Activated CD8-positive, alpha-beta T cell treated with anti-CD3 and anti-CD28 coated beads, Interleukin-2, amount 10 ng/mL, durations not matched to agents 7 days and 5 days (primary cell): ENCODE results near the gene AMFR. TPM values are rescaled to one million over a fixed set of nuclear protein-coding genes. Genes with fewer than 3 reads are reported as not detected.
"Not testable (repeated sequence)": the region's sequence is repeated elsewhere in the genome, so short reads cannot be mapped to it uniquely, and the experiment has no call there.

Experiments used
- ATAC-seq: fragments of 150-1000 bp; cut with Tn5 transposase; one replicate; pipeline ENCODE4 v1.10.0; 2021; ENCODE audit warnings: moderate library complexity
- CTCF ChIA-PET: fragments of 350-600 bp; sonication (Branson Sonifier 250); formaldehyde crosslinking; loops from one replicate; lab custom pipeline; 2021; ENCODE audit warnings: antibody characterized with exemption; lab: Charles Lee
- POLR2A ChIA-PET: fragments of 350-600 bp; sonication (Branson Sonifier 250); formaldehyde crosslinking; loops from one replicate; lab custom pipeline; 2021; ENCODE audit warnings: antibody characterized with exemption; lab: Charles Lee
- DNase-seq: peaks from one replicate; pipeline ENCODE4 v3.0.0-alpha.2; 2020
- H3K27ac Mint-ChIP-seq: one replicate; pipeline ENCODE4 v1.8.0; 2021; ENCODE audit warnings: mild to moderate bottlenecking, mixed read lengths
- H3K27me3 Mint-ChIP-seq: one replicate; pipeline ENCODE4 v1.8.0; 2021; ENCODE audit warnings: low read depth, mixed read lengths
- H3K36me3 Mint-ChIP-seq: one replicate; pipeline ENCODE4 v1.8.0; 2021; ENCODE audit warnings: low read depth, mixed read lengths
- H3K4me1 Mint-ChIP-seq: one replicate; pipeline ENCODE4 v1.8.0; 2021; ENCODE audit warnings: low read depth, mixed read lengths
- H3K4me3 Mint-ChIP-seq: one replicate; pipeline ENCODE4 v1.8.0; 2021; ENCODE audit warnings: mild to moderate bottlenecking, mixed read lengths
- H3K9me3 Mint-ChIP-seq: one replicate; pipeline ENCODE4 v1.8.0; 2022; ENCODE audit warnings: mixed read lengths; ENCODE audit not compliant: insufficient read depth
- total RNA-seq, 2 experiments: library from RNA; stranded (reverse); gene quantifications; one replicate each; pipeline ENCODE4 v1.2.3, GENCODE V29; 2021

AMFR gene
- total RNA-seq, 2 experiments from 2014 or later, result 39.0 to 47.5 TPM

- Mint-ChIP-seq H3K36me3 (peaks cover 39% of the 10 kb centered on the region), H3K4me1 (peaks cover 12% of the 10 kb centered on the region), H3K27me3 (no peaks in the 10 kb centered on the region), H3K4me3 (no peak overlapping the region), H3K27ac (no peak overlapping the region), H3K9me3 (no peaks in the 10 kb centered on the region)
- CTCF ChIA-PET, result no interaction called here
- POLR2A ChIA-PET, result no interaction called here
- ATAC-seq, result no peak
- DNase-seq, result no peak
Observed at GRCh38 chr16:56411123-56411522, 14.2 kb downstream of the AMFR start.

- H3K4me1 Mint-ChIP-seq, result peaks cover 6% of the 10 kb centered on the region
- CTCF ChIA-PET, result no interaction called here
- H3K36me3 Mint-ChIP-seq, result peaks cover 41% of the 10 kb centered on the region
Observed at GRCh38 chr16:56409195-56409594, 16.1 kb downstream of the AMFR start.

GRCh38 chr16:56408379-56409098 is 16.8 kb downstream of the AMFR start:
- no peak overlapping the region for H3K4me3 Mint-ChIP-seq
- ChIA-PET POLR2A (no interaction called here), CTCF (no interaction called here)
- no peaks in the 10 kb centered on the region for H3K9me3 Mint-ChIP-seq
- no peaks in the 10 kb centered on the region for H3K27me3 Mint-ChIP-seq
- H3K4me1 Mint-ChIP-seq, result peaks cover 6% of the 10 kb centered on the region
- DNase-seq (no peak), ATAC-seq (no peak)
- H3K36me3 Mint-ChIP-seq, result peaks cover 40% of the 10 kb centered on the region
- H3K27ac Mint-ChIP-seq, result no peak overlapping the region

More at GRCh38 chr16:56409195-56409594, 16.1 kb downstream of the AMFR start:
- H3K27me3 Mint-ChIP-seq, result no peaks in the 10 kb centered on the region
- no peak overlapping the region for H3K4me3 Mint-ChIP-seq
- H3K27ac Mint-ChIP-seq, result no peak overlapping the region
- DNase-seq, result no peak
- no peaks in the 10 kb centered on the region for H3K9me3 Mint-ChIP-seq
- ATAC-seq, result no peak
- POLR2A ChIA-PET, result no interaction called here

GRCh38 chr16:56405977-56406672 is 19.2 kb downstream of the AMFR start:
- ATAC-seq (no peak), DNase-seq (no peak)
- POLR2A ChIA-PET, result no interaction called here
- Mint-ChIP-seq H3K36me3 (peaks cover 43% of the 10 kb centered on the region), H3K27me3 (no peaks in the 10 kb centered on the region), H3K9me3 (no peaks in the 10 kb centered on the region), H3K27ac (no peak overlapping the region), H3K4me3 (no peak overlapping the region), H3K4me1 (peaks cover 6% of the 10 kb centered on the region)
- CTCF ChIA-PET, result no interaction called here

- H3K27me3 Mint-ChIP-seq, result no peaks in the 10 kb centered on the region
- CTCF ChIA-PET, result interaction anchor here (1.1 to 1.7 kb wide), 5 partner anchors 13 to 45 kb away, joined by 3 to 8 read pairs (median 4); no protein-coding TSS in a partner anchor
- no peak for ATAC-seq
- peak; percentile 25 for DNase-seq
- H3K27ac Mint-ChIP-seq, result no peak overlapping the region
- H3K9me3 Mint-ChIP-seq, result no peaks in the 10 kb centered on the region
- POLR2A ChIA-PET, result no interaction called here
- H3K4me1 Mint-ChIP-seq, result peaks cover 6% of the 10 kb centered on the region
- H3K4me3 Mint-ChIP-seq, result no peak overlapping the region
- peaks cover 42% of the 10 kb centered on the region for H3K36me3 Mint-ChIP-seq
Observed at GRCh38 chr16:56401482-56401881, 23.9 kb downstream of the AMFR start.

- Mint-ChIP-seq H3K4me3 (no peak overlapping the region), H3K9me3 (no peaks in the 10 kb centered on the region), H3K36me3 (peaks cover 48% of the 10 kb centered on the region), H3K4me1 (peaks cover 1% of the 10 kb centered on the region), H3K27me3 (no peaks in the 10 kb centered on the region), H3K27ac (no peak overlapping the region)
- ATAC-seq (no peak), DNase-seq (no peak)
- POLR2A ChIA-PET, result no interaction called here
- CTCF ChIA-PET, result interaction anchor here (0.7 to 1.7 kb wide), 5 partner anchors 12 to 457 kb away, joined by 3 to 8 read pairs (median 3); no protein-coding TSS in a partner anchor
Observed at GRCh38 chr16:56400458-56400857, 24.9 kb downstream of the AMFR start.

GRCh38 chr16:56399486-56399885 is 25.9 kb downstream of the AMFR start:
- CTCF ChIA-PET, result interaction anchor here (1.2 kb wide), 1 partner anchor 15 kb away, joined by 3 read pairs; no protein-coding TSS in a partner anchor
- Mint-ChIP-seq H3K27me3 (no peaks in the 10 kb centered on the region), H3K36me3 (peaks cover 46% of the 10 kb centered on the region), H3K4me1 (no peaks in the 10 kb centered on the region), H3K9me3 (no peaks in the 10 kb centered on the region), H3K27ac (no peak overlapping the region), H3K4me3 (no peak overlapping the region)
- POLR2A ChIA-PET, result no interaction called here
- ATAC-seq (no peak), DNase-seq (no peak)

- ATAC-seq, result no peak
- no peak for DNase-seq
- POLR2A ChIA-PET, result no interaction called here
- no peak overlapping the region for H3K27ac Mint-ChIP-seq
- CTCF ChIA-PET, result interaction anchor here (1.2 kb wide), 1 partner anchor 15 kb away, joined by 3 read pairs; no protein-coding TSS in a partner anchor
- no peaks in the 10 kb centered on the region for H3K4me1 Mint-ChIP-seq
- no peaks in the 10 kb centered on the region for H3K27me3 Mint-ChIP-seq
- H3K36me3 Mint-ChIP-seq, result peaks cover 43% of the 10 kb centered on the region
- H3K9me3 Mint-ChIP-seq, result no peaks in the 10 kb centered on the region
- H3K4me3 Mint-ChIP-seq, result no peak overlapping the region
Observed at GRCh38 chr16:56399047-56399446, 26.3 kb downstream of the AMFR start.

GRCh38 chr16:56396724-56397123 is 28.6 kb downstream of the AMFR start:
- H3K27ac Mint-ChIP-seq, ATAC-seq: not testable (repeated sequence)
- peaks cover 51% of the 10 kb centered on the region for H3K36me3 Mint-ChIP-seq

GRCh38 chr16:56389554-56389953 is 35.8 kb downstream of the AMFR start:
- Mint-ChIP-seq H3K36me3 (peaks cover 58% of the 10 kb centered on the region), H3K4me1 (peaks cover 3% of the 10 kb centered on the region), H3K9me3 (no peaks in the 10 kb centered on the region), H3K27me3 (no peaks in the 10 kb centered on the region), H3K4me3 (no peak overlapping the region), H3K27ac (no peak overlapping the region)
- ATAC-seq (no peak), DNase-seq (no peak)
- POLR2A ChIA-PET, result no interaction called here
- CTCF ChIA-PET, result interaction anchor here (0.5 to 2.3 kb wide), 2 partner anchors 12 to 118 kb away, joined by 3 to 8 read pairs; no protein-coding TSS in a partner anchor

More at GRCh38 chr16:56396724-56397123, 28.6 kb downstream of the AMFR start:
- DNase-seq, POLR2A ChIA-PET, H3K9me3 Mint-ChIP-seq, H3K4me3 Mint-ChIP-seq, H3K27me3 Mint-ChIP-seq, CTCF ChIA-PET, H3K4me1 Mint-ChIP-seq: not testable (repeated sequence)

GRCh38 chr16:56388209-56388608 is 37.1 kb downstream of the AMFR start:
- CTCF ChIA-PET, result interaction anchor here (2.3 kb wide), 1 partner anchor 13 kb away, joined by 8 read pairs; no protein-coding TSS in a partner anchor

GRCh38 chr16:56387396-56387795 is 37.9 kb downstream of the AMFR start:
- H3K4me1 Mint-ChIP-seq, result no peaks in the 10 kb centered on the region
- POLR2A ChIA-PET, result no interaction called here

More at GRCh38 chr16:56388209-56388608, 37.1 kb downstream of the AMFR start:
- Mint-ChIP-seq H3K27me3 (no peaks in the 10 kb centered on the region), H3K9me3 (no peaks in the 10 kb centered on the region), H3K4me1 (no peaks in the 10 kb centered on the region), H3K36me3 (peaks cover 63% of the 10 kb centered on the region), H3K4me3 (no peak overlapping the region), H3K27ac (no peak overlapping the region)
- DNase-seq (no peak), ATAC-seq (no peak)
- POLR2A ChIA-PET, result no interaction called here

More at GRCh38 chr16:56387396-56387795, 37.9 kb downstream of the AMFR start:
- DNase-seq, result no peak
- no peak overlapping the region for H3K4me3 Mint-ChIP-seq
- CTCF ChIA-PET, result no interaction called here
- ATAC-seq, result no peak
- H3K27me3 Mint-ChIP-seq, result no peaks in the 10 kb centered on the region
- H3K36me3 Mint-ChIP-seq, result peaks cover 63% of the 10 kb centered on the region
- H3K27ac Mint-ChIP-seq, result no peak overlapping the region
- peaks cover 2% of the 10 kb centered on the region for H3K9me3 Mint-ChIP-seq
